GM12878 (cell line): Measurements from ENCODE around the gene UBA6. TPM values are rescaled to one million over a fixed set of nuclear protein-coding genes. Genes with fewer than 3 reads are reported as not detected.
A peak's percentile ranks its signal among the peaks of the same experiment; 100 is the strongest.

Source experiments
- ASH2L ChIP-seq: fragments of 300-600, 200-600 bp; sonication (generic); IDR thresholded peaks from 2 replicates; pipeline ENCODE4 v1.6.1; 2017; ENCODE audit warnings: low read depth, mild to moderate bottlenecking, borderline replicate concordance
- BRCA1 ChIP-seq: IDR thresholded peaks from 2 replicates; pipeline ENCODE4 v1.6.1; 2011; ENCODE audit warnings: low read depth, low read length, improper control_type of control experiment
- DPF2 ChIP-seq: fragments of 450-650 bp; IDR thresholded peaks from 2 replicates; pipeline ENCODE4 v1.6.1; 2017; ENCODE audit warnings: mild to moderate bottlenecking
- FOS ChIP-seq: IDR thresholded peaks from 3 replicates; pipeline ENCODE4 v1.6.1; 2011; ENCODE audit warnings: borderline replicate concordance; ENCODE audit not compliant: insufficient read length; ENCODE audit errors: extremely low read depth
- IKZF2 ChIP-seq, 2 experiments: fragments of 450-650 bp; IDR thresholded peaks; 2 replicates each; pipeline ENCODE4 v1.6.1; 2017; ENCODE audit warnings: mild to moderate bottlenecking in 2 of 2, moderate library complexity in 2 of 2
- MEF2A ChIP-seq: IDR thresholded peaks from 2 replicates; pipeline ENCODE4 v1.6.1; 2011; ENCODE audit warnings: low read depth, mild to moderate bottlenecking, low read length, moderate library complexity; ENCODE audit not compliant: insufficient read depth
- NFXL1 ChIP-seq: fragments of 450-650 bp; IDR thresholded peaks from 2 replicates; pipeline ENCODE4 v1.6.1; 2017; ENCODE audit warnings: antibody characterized with exemption, mild to moderate bottlenecking, borderline replicate concordance
- NR2F1 ChIP-seq: fragments of 450-650 bp; conservative IDR thresholded peaks from 2 replicates; pipeline ENCODE4 v1.6.1; 2017; ENCODE audit warnings: mild to moderate bottlenecking
- PAX5 ChIP-seq: IDR thresholded peaks from 2 replicates; pipeline ENCODE4 v1.6.1; 2011; ENCODE audit warnings: low read depth, low read length, borderline replicate concordance
- PAX8 ChIP-seq: fragments of 450-650 bp; IDR thresholded peaks from 2 replicates; pipeline ENCODE4 v1.6.1; 2017; ENCODE audit warnings: mild to moderate bottlenecking, moderate library complexity
- POLR2AphosphoS2 ChIP-seq: IDR thresholded peaks from 2 replicates; pipeline ENCODE4 v1.6.1; 2011; ENCODE audit warnings: low read depth, mild to moderate bottlenecking, low read length, improper control_type of control experiment, moderate library complexity
- RB1 ChIP-seq: fragments of 450-650 bp; formaldehyde crosslinking; IDR thresholded peaks from 2 replicates; pipeline ENCODE4 v1.6.1; 2017; ENCODE audit warnings: mild to moderate bottlenecking, borderline replicate concordance
- RFX5 ChIP-seq: IDR thresholded peaks from 2 replicates; pipeline ENCODE4 v1.6.1; 2011; ENCODE audit warnings: low read depth, low read length, improper control_type of control experiment
- RUNX3 ChIP-seq: IDR thresholded peaks from 2 replicates; pipeline ENCODE4 v1.6.1; 2012; ENCODE audit warnings: low read length, inconsistent platforms
- SIX5 ChIP-seq: IDR thresholded peaks from 2 replicates; pipeline ENCODE4 v1.6.1; 2011; ENCODE audit warnings: mild to moderate bottlenecking, low read depth, low read length, moderate library complexity; ENCODE audit not compliant: severe bottlenecking
- SP1 ChIP-seq: IDR thresholded peaks from one replicate; pipeline ENCODE4 v1.6.1; 2011; ENCODE audit warnings: low read depth, low read length
- SRF ChIP-seq, 2 experiments: IDR thresholded peaks; 2 replicates each; pipeline ENCODE4 v1.6.1; 2011; ENCODE audit warnings: low read depth in 2 of 2, low read length in 2 of 2, mild to moderate bottlenecking in 1 of 2, moderate library complexity in 1 of 2
- STAT1 ChIP-seq: fragments of 450-650 bp; conservative IDR thresholded peaks from 2 replicates; pipeline ENCODE4 v1.6.1; 2014; ENCODE audit warnings: antibody characterized with exemption, mild to moderate bottlenecking
- STAT3 ChIP-seq: IDR thresholded peaks from 2 replicates; pipeline ENCODE4 v1.6.1; 2011; ENCODE audit warnings: low read depth, low read length, improper control_type of control experiment
- ZNF384 ChIP-seq: IDR thresholded peaks from 2 replicates; pipeline ENCODE4 v1.6.1; 2012; ENCODE audit warnings: low read depth, mild to moderate bottlenecking, low read length, improper control_type of control experiment, borderline replicate concordance
- polyA plus RNA-seq, 11 experiments: library from polyadenylated mRNA; depleted of rRNA in 4 of 11; unstranded in 6 of 11; stranded (reverse) in 5 of 11; fragments of >200 nt; fragmentation: Nextera tagmentation in 4 of 11; fragmentation: Illumina TruSeq in 1 of 11; extraction: Ambion mirVana in 4 of 11; extraction: Trizol in 1 of 11; gene quantifications; 1 replicate in 1 of 11; 2 replicates in 10 of 11; pipeline versions ENCODE4 v1.2.1 to v1.2.3, GENCODE V29; 2011 to 2016; ENCODE audit warnings: inconsistent platforms in 2 of 11, missing spikeins in 2 of 11, low read depth in 1 of 11
- total RNA-seq, 4 experiments: library from RNA; depleted of rRNA in 3 of 4; stranded (reverse); fragments of >200 nt in 3 of 4; fragmentation: Illumina TruSeq in 1 of 4; extraction: Trizol in 1 of 4; gene quantifications; 2 replicates each; pipeline versions ENCODE4 v1.2.1 to v1.2.3, GENCODE V29; 2013 to 2021
- TF ChIP-seq, protein P1 (sequence below): fragments of 450-650 bp; IDR thresholded peaks from 2 replicates; pipeline ENCODE4 v1.6.1; 2016; ENCODE audit warnings: mild to moderate bottlenecking, moderate library complexity, borderline replicate concordance
- TF ChIP-seq, protein P2 (sequence below), 3 experiments: IDR thresholded peaks in 2 of 3; conservative IDR thresholded peaks in 1 of 3; 2 replicates each; pipeline ENCODE4 v1.5.1; 2011; ENCODE audit warnings: low read depth in 3 of 3, low read length in 3 of 3, mild to moderate bottlenecking in 3 of 3, control low read depth in 2 of 3, moderate library complexity in 2 of 3, inconsistent platforms in 1 of 3, mixed read lengths in 1 of 3; ENCODE audit not compliant: control insufficient read depth in 2 of 3, insufficient read depth in 1 of 3; ENCODE audit errors: extremely low read depth in 1 of 3
- TF ChIP-seq, protein P3 (sequence below): IDR thresholded peaks from 2 replicates; pipeline ENCODE4 v1.6.1; 2011; ENCODE audit warnings: mild to moderate bottlenecking, low read depth, low read length, moderate library complexity; ENCODE audit not compliant: insufficient replicate concordance

Gene UBA6
- total and polyA plus RNA-seq, 10 of the 15 experiments (the other 5 are each of a cell fraction or from before 2014, with no cell fraction given): 7.9 to 70.6 (median 34.7) TPM

DNA sequence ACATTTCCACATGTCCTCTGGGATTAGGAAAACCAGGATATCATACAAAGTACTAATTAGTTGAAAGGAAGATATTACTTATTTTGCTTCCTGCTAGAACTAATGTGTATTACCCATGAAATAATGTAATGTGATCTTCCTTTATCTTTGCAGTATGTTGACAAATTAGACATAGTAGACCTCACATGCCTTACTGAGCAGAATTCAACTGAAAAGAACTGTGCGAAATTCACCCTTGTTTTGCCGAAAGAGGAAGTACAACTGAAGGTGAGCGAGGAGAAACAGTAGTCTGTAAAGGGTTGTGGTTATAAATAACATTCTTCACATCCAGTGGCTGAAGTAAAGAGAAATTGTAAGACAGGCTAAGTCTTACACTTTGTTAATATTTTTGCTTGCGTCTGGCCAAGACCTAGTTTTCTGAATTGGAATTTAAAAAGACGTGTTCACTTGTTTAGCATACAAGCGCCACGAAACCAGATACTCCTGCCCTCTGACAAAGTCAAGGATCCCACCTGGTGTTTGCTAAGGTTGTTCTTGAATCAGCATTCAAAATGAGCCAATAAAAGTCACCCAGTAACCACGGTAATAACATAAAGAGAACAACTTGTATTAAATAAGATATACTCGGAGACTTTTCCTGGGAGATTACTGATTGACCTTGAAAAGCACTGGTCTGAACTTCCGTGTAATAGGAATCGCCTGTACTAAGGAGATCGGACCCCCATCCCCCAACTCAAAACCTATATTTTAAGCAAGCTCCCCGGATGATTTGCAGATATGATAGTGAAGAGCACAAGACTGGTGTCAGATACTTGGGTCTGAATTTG, 125.5 kb downstream of the UBA6 start (continued):
- TF ChIP-seq SIX5 (no peak), BRCA1 (no peak), DPF2 (peak; percentile 50; the same call in 1 of the 2 replicates), FOS (no peak), PAX8 (no peak), IKZF2 (IDR thresholded peaks at IDR 0.05) (peak; percentile 75 to 77), NR2F1 (no peak), ASH2L (peak; percentile 61; the same call in 1 of the 2 replicates), SRF (IDR thresholded peaks at IDR 0.05; ENCODE audit: low read depth in 2 of 2, low read length in 2 of 2) (no peak), SP1 (no peak), NFXL1 (no peak), RB1 (no peak), POLR2AphosphoS2 (no peak), STAT1 (no peak), ZNF384 (no peak), RFX5 (no peak), RUNX3 (peak; percentile 92), STAT3 (no peak), PAX5 (no peak), MEF2A (peak; percentile 91)
- TF ChIP-seq, protein P1, sequence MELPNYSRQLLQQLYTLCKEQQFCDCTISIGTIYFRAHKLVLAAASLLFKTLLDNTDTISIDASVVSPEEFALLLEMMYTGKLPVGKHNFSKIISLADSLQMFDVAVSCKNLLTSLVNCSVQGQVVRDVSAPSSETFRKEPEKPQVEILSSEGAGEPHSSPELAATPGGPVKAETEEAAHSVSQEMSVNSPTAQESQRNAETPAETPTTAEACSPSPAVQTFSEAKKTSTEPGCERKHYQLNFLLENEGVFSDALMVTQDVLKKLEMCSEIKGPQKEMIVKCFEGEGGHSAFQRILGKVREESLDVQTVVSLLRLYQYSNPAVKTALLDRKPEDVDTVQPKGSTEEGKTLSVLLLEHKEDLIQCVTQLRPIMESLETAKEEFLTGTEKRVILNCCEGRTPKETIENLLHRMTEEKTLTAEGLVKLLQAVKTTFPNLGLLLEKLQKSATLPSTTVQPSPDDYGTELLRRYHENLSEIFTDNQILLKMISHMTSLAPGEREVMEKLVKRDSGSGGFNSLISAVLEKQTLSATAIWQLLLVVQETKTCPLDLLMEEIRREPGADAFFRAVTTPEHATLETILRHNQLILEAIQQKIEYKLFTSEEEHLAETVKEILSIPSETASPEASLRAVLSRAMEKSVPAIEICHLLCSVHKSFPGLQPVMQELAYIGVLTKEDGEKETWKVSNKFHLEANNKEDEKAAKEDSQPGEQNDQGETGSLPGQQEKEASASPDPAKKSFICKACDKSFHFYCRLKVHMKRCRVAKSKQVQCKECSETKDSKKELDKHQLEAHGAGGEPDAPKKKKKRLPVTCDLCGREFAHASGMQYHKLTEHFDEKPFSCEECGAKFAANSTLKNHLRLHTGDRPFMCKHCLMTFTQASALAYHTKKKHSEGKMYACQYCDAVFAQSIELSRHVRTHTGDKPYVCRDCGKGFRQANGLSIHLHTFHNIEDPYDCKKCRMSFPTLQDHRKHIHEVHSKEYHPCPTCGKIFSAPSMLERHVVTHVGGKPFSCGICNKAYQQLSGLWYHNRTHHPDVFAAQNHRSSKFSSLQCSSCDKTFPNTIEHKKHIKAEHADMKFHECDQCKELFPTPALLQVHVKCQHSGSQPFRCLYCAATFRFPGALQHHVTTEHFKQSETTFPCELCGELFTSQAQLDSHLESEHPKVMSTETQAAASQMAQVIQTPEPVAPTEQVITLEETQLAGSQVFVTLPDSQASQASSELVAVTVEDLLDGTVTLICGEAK: no peak
- TF ChIP-seq, protein P2, sequence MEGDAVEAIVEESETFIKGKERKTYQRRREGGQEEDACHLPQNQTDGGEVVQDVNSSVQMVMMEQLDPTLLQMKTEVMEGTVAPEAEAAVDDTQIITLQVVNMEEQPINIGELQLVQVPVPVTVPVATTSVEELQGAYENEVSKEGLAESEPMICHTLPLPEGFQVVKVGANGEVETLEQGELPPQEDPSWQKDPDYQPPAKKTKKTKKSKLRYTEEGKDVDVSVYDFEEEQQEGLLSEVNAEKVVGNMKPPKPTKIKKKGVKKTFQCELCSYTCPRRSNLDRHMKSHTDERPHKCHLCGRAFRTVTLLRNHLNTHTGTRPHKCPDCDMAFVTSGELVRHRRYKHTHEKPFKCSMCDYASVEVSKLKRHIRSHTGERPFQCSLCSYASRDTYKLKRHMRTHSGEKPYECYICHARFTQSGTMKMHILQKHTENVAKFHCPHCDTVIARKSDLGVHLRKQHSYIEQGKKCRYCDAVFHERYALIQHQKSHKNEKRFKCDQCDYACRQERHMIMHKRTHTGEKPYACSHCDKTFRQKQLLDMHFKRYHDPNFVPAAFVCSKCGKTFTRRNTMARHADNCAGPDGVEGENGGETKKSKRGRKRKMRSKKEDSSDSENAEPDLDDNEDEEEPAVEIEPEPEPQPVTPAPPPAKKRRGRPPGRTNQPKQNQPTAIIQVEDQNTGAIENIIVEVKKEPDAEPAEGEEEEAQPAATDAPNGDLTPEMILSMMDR (IDR thresholded peaks at IDR 0.05 in 2 of 3, conservative IDR thresholded peaks at IDR 0.05 in 1 of 3; ENCODE audit: control insufficient read depth in 2 of 3, extremely low read depth in 1 of 3, insufficient read depth in 1 of 3, low read depth in 3 of 3, low read length in 3 of 3): no peak
- TF ChIP-seq, protein P3, sequence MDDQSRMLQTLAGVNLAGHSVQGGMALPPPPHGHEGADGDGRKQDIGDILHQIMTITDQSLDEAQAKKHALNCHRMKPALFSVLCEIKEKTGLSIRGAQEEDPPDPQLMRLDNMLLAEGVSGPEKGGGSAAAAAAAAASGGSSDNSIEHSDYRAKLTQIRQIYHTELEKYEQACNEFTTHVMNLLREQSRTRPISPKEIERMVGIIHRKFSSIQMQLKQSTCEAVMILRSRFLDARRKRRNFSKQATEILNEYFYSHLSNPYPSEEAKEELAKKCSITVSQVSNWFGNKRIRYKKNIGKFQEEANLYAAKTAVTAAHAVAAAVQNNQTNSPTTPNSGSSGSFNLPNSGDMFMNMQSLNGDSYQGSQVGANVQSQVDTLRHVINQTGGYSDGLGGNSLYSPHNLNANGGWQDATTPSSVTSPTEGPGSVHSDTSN: no peak
